ENCODE measurements around the gene RTN4IP1.

DNA sequence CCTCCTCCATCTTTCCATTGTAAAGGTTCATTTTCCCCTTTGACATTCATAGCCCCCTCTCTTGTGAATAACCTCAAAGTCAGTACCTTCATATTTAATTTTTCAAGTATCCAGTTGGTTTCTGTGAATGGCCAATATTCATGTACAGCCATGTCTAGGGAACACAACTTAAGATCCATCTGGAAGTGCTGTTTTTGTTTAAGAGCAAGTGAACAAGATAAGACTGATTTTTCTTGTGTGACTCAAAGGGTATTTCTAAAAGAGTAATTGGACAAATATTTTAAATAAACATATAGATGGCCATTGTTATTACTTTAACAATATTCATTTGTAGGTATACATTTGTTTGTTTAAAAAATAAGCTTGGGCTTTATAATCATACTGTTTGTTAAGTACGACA is 92.9 kb downstream of the RTN4IP1 start:
- TF ChIP-seq EZH2 (conservative IDR thresholded peaks at IDR 0.05; ENCODE audit: low read depth, low read length): no peak
- no peak for TF ChIP-seq ATAD3A (CRISPR knock-in tag; IDR thresholded peaks at IDR 0.05)
- TF ChIP-seq PHB2 (IDR thresholded peaks at IDR 0.05; ENCODE audit: partially characterized antibody): no peak
- no peak for TF ChIP-seq ARNTL (CRISPR knock-in tag; IDR thresholded peaks at IDR 0.05)
- TF ChIP-seq, protein P1, sequence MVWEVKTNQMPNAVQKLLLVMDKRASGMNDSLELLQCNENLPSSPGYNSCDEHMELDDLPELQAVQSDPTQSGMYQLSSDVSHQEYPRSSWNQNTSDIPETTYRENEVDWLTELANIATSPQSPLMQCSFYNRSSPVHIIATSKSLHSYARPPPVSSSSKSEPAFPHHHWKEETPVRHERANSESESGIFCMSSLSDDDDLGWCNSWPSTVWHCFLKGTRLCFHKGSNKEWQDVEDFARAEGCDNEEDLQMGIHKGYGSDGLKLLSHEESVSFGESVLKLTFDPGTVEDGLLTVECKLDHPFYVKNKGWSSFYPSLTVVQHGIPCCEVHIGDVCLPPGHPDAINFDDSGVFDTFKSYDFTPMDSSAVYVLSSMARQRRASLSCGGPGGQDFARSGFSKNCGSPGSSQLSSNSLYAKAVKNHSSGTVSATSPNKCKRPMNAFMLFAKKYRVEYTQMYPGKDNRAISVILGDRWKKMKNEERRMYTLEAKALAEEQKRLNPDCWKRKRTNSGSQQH (CRISPR knock-in tag; IDR thresholded peaks at IDR 0.05; ENCODE audit: low read depth): no peak
- no peak for TF ChIP-seq CEBPB (IDR thresholded peaks at IDR 0.05; ENCODE audit: borderline replicate concordance, low read depth, low read length)
- TF ChIP-seq, protein P2, sequence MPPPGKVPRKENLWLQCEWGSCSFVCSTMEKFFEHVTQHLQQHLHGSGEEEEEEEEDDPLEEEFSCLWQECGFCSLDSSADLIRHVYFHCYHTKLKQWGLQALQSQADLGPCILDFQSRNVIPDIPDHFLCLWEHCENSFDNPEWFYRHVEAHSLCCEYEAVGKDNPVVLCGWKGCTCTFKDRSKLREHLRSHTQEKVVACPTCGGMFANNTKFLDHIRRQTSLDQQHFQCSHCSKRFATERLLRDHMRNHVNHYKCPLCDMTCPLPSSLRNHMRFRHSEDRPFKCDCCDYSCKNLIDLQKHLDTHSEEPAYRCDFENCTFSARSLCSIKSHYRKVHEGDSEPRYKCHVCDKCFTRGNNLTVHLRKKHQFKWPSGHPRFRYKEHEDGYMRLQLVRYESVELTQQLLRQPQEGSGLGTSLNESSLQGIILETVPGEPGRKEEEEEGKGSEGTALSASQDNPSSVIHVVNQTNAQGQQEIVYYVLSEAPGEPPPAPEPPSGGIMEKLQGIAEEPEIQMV (CRISPR knock-in tag; IDR thresholded peaks at IDR 0.05; ENCODE audit: low read depth): no peak

Data from HepG2 (cell line).